GM12865 (cell line): ENCODE measurements around the gene PID1.

Experiments used
- DNase-seq: peaks from one replicate; pipeline ENCODE4 v3.0.0; 2010; ENCODE audit warnings: low read depth
- H3K4me3 ChIP-seq: 2 replicates; pipeline ENCODE4 v1.5.1; 2011; ENCODE audit warnings: mild to moderate bottlenecking, low read depth, low read length, control low read depth
- TF ChIP-seq, protein P1 (sequence below): IDR thresholded peaks from 2 replicates; pipeline ENCODE4 v1.5.1; 2011; ENCODE audit warnings: low read length, control low read depth, low read depth, inconsistent platforms; ENCODE audit not compliant: insufficient read depth; ENCODE audit errors: missing control alignments

PID1 gene

DNA sequence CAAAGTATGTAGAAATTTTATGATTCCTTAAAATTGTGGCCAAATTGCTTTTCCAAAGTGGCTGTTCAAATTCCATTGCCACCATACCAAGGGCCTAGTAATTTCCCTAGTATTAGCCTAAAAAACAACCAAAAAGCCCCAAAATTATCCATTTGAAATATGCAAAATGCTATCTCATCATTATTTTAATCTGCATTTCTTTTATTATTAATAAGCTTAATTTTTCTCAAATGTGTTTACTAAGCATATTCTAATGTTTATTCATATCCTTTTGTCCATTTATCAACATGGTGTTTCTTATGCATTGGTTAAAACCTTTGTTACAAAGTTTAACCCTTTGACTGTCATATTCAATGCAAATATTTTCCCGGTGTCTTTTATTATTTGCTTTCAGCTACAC, 48.0 kb downstream of the PID1 start:
- no peak overlapping the region for H3K4me3 ChIP-seq
- DNase-seq = no peak
- TF ChIP-seq, protein P1, sequence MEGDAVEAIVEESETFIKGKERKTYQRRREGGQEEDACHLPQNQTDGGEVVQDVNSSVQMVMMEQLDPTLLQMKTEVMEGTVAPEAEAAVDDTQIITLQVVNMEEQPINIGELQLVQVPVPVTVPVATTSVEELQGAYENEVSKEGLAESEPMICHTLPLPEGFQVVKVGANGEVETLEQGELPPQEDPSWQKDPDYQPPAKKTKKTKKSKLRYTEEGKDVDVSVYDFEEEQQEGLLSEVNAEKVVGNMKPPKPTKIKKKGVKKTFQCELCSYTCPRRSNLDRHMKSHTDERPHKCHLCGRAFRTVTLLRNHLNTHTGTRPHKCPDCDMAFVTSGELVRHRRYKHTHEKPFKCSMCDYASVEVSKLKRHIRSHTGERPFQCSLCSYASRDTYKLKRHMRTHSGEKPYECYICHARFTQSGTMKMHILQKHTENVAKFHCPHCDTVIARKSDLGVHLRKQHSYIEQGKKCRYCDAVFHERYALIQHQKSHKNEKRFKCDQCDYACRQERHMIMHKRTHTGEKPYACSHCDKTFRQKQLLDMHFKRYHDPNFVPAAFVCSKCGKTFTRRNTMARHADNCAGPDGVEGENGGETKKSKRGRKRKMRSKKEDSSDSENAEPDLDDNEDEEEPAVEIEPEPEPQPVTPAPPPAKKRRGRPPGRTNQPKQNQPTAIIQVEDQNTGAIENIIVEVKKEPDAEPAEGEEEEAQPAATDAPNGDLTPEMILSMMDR = no peak

DNA sequence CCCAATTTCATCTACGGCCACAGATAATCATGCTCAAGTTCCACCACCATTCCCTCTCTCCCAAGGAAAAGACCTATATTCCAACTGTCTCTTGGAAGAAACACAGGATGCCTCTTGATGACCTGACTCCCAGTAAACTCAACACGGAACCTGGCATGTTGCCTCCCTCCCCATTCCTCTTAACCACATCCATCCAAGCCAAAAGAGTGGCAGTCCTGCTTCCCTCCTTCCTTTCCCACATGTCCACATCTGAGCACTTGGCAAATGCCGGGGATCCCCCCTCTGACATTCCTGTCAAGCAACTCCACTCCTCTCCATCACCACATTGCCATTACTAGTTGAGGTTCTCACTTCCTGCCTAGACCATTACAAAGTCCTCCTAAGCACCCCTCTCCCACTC, 49.4 kb downstream of the PID1 start:
- H3K4me3 ChIP-seq = no peak overlapping the region
- TF ChIP-seq, protein P1 = no peak
- no peak for DNase-seq

DNA sequence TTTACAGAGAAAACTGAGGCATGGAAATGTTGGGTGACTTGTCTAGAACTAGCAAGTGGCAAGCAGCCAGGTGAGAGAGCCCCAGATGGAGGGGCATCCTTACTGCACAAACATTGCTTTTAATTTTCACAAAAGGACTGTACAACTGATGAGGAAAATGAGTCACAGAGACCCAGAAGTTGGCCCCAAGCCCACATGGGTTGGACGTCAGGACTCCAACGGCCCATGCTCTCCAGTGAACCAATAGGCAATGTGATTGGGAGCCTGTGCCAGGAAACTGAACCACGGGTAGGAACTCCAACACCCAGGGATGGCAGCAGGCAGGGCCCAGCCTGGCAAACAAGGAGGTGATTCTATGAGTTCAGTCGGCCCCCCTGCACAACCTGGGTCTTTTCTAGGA, 50.8 kb downstream of the PID1 start:
- H3K4me3 ChIP-seq = no peak overlapping the region
- TF ChIP-seq, protein P1 = no peak
- DNase-seq = no peak

DNA sequence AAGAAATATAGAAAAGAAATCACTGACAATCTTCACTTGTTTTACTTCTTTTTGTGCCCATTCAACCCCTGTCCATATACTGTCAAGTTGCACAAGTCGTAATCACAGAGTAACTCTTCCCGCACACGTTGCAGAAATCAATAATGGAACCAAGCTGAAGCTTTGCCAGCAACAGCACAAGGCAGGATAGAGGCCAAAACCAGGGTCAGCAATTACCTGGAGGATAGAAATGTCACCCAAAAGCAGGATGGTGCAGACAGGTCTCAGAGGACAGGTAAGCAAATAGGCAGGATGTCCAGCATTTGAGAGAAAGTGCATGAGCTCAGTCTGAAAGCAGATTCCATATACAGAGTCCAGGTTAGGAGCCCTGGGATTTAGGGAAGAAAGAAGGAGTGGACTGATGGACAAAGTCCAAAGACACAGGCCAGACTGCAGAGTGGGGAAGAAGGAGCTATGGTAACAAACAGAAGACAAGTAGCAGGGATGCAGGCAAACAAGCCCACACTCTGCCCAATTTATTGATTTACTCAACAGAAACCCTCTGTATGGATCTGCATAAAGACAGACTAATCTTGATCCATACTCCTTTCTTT, 52.7 kb downstream of the PID1 start:
- DNase-seq = no peak
- TF ChIP-seq, protein P1 = no peak
- H3K4me3 ChIP-seq = no peak overlapping the region

DNA sequence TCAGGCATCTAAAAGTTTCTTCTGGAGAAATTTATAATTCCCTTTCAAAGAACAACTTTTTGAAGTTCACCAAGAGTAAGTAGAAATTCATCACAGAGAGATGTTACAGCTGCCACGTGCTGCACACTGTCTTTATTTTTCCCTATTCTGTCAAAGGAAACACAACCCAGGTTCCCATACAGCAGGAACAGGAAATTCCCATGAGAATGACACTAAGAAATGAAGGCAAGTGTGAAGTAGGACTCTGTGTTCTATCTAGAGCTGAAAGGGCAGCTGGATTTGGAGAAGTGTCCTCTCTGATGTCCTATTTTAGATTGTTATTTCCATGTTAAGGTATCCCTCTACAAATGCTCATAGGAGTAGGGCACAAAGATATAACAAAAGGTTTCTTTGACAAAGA, 58.8 kb downstream of the PID1 start:
- TF ChIP-seq, protein P1 = no peak

DNA sequence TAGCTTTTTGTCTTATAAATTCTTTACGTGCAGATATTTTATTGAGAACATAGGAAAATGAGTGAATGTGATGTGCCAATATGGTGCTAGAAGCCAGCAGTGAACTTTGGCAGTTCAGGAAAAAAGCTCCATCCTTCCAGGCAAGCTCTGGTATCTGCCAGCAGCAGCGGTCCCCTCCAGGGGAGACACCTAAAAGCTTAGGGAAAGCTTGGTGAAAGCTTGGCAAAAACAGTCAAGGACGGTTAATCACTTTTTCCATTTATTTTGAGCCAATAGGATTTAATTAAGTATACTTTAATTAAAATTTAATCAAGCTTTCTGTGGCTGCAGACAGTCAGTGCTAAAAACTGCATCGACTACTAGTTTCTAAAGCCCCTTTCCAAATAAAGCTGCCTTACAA, 60.4 kb downstream of the PID1 start:
- no peak overlapping the region for H3K4me3 ChIP-seq
- DNase-seq = no peak
- TF ChIP-seq, protein P1 = no peak

More for the DNA sequence above, 58.8 kb downstream of the PID1 start:
- DNase-seq = no peak
- no peak overlapping the region for H3K4me3 ChIP-seq

DNA sequence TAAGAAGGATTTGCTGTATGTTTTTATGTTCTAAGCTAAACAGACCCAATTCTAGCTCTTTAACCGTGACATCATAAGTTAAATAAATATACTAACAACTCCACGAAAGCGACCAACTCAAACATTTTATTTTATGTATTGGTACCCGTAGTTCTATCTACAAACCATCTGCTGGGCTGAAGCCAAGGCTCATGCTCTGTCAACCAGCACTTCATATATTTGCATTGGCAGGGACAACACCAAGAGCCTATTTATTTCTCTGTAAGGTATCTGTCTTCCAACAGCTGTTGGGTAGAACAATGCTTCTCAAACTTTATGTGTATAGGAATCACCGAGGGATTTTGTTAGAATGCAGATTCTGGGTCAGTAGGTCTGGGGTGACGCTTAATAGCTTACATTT, 64.5 kb downstream of the PID1 start:
- DNase-seq = no peak
- no peak overlapping the region for H3K4me3 ChIP-seq
- TF ChIP-seq, protein P1 = no peak
